HG02943 (cell line): Measurements from ENCODE around the gene WFDC13.
"Not testable (repeated sequence)": the region's sequence is repeated elsewhere in the genome, so short reads cannot be mapped to it uniquely, and the experiment has no call there.

ENCODE experiments used
- ATAC-seq: cut with Tn5 transposase; IDR thresholded peaks from one replicate; pipeline ENCODE4 v1.9.1; 2021; ENCODE audit warnings: mild to moderate bottlenecking, low read depth, moderate library complexity; ENCODE audit not compliant: unreplicated experiment

The WFDC13 gene

GRCh38 chr20:45701873-45702272 is at the start of gene WFDC13:
Gene WFDC13 (plus strand): TSS chr20:45702038. CDS start chr20:45702124, 86 bp downstream.
- ATAC-seq: no peak

GRCh38 chr20:45657038-45657437 is 44.8 kb upstream of the WFDC13 start:
- not testable (repeated sequence) for ATAC-seq

GRCh38 chr20:45670139-45670538 is 31.7 kb upstream of the WFDC13 start, which contains the start of gene WFDC11:
Gene WFDC11 (minus strand): TSS chr20:45670239. CDS start chr20:45650600, 19,639 bp downstream.
- no peak for ATAC-seq

- no peak for ATAC-seq
These were observed 29.1 kb upstream of the WFDC13 start for GRCh38 chr20:45672765-45673164.

GRCh38 chr20:45679650-45680049 is 22.2 kb upstream of the WFDC13 start:
- ATAC-seq: no peak

- ATAC-seq: no peak
These were observed 15.9 kb upstream of the WFDC13 start for GRCh38 chr20:45685896-45686295.

- not testable (repeated sequence) for ATAC-seq
These were observed 8.5 kb upstream of the WFDC13 start for GRCh38 chr20:45693346-45693745.

- no peak for ATAC-seq
These were observed 6.3 kb upstream of the WFDC13 start for GRCh38 chr20:45695496-45695895.

GRCh38 chr20:45701104-45701503 is 734 bp upstream of the WFDC13 start:
- ATAC-seq: no peak

GRCh38 chr20:45704969-45705637 is 3.3 kb downstream of the WFDC13 start, which contains the start of gene WFDC10B:
Gene WFDC10B (minus strand): TSS chr20:45705019. CDS start chr20:45685992, 19,027 bp downstream.
- no peak for ATAC-seq

GRCh38 chr20:45716141-45716688 is 14.4 kb downstream of the WFDC13 start:
- ATAC-seq: not testable (repeated sequence)

GRCh38 chr20:45722047-45722446 is 20.2 kb downstream of the WFDC13 start, which contains the start of gene SPINT4:
Gene SPINT4 (plus strand): TSS chr20:45722347. CDS start chr20:45722368, 21 bp downstream.
- no peak for ATAC-seq

GRCh38 chr20:45725134-45725533 is 23.3 kb downstream of the WFDC13 start:
- ATAC-seq: no peak

- no peak for ATAC-seq
These were observed 25.2 kb downstream of the WFDC13 start for GRCh38 chr20:45727044-45727443.

GRCh38 chr20:45732199-45732598 is 30.4 kb downstream of the WFDC13 start:
- no peak for ATAC-seq

- ATAC-seq: no peak
These were observed 33.7 kb downstream of the WFDC13 start for GRCh38 chr20:45735552-45735951.

- ATAC-seq: no peak
These were observed 34.1 kb downstream of the WFDC13 start for GRCh38 chr20:45735988-45736387.

- no peak for ATAC-seq
These were observed 40.8 kb downstream of the WFDC13 start for GRCh38 chr20:45742596-45742995.

GRCh38 chr20:45745015-45745414 is 43.2 kb downstream of the WFDC13 start:
- no peak for ATAC-seq

GRCh38 chr20:45751721-45752120 is 49.9 kb downstream of the WFDC13 start:
- ATAC-seq: no peak

GRCh38 chr20:45752746-45753145 is 50.9 kb downstream of the WFDC13 start:
- no peak for ATAC-seq

GRCh38 chr20:45758096-45758495 is 56.3 kb downstream of the WFDC13 start:
- no peak for ATAC-seq
